Measurements from ENCODE around the gene OXA1L. TPM values are rescaled to one million over a fixed set of nuclear protein-coding genes. Genes with fewer than 3 reads are reported as not detected.
"Not testable (repeated sequence)": the region's sequence is repeated elsewhere in the genome, so short reads cannot be mapped to it uniquely, and the experiment has no call there.

Gene OXA1L
- polyA plus RNA-seq, 1 donor from 2014 or later, result 60.7 TPM

DNA sequence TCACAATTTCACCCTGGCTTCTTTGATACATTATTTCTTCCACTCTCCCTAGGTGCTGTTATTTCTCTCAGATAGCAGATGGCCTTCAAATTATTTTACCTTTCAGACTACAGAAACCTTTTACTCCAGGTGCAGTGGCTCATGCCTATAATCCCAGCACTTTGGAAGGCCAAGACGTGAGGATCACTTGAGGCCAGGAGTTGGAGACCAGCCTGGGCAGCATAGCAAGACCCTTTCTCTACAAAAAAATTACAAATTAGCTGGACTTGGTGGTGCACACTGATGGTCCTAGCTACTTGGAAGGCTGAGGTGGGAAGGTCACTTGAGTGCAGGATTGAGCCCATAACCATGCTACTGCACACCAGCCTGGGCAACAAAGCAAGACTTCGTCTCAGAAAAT is 25.7 kb downstream of the OXA1L start:
- no peaks in the 10 kb centered on the region for H3K9me2 ChIP-seq (ENCODE audit: insufficient read depth, low read length)
- H3K4me2 ChIP-seq (ENCODE audit: low read length), result no peak overlapping the region
- no peak overlapping the region for H2AFZ ChIP-seq (ENCODE audit: low read depth, low read length)
- no peak overlapping the region for H3K4me3 ChIP-seq (ENCODE audit: low read length)
- no peaks in the 10 kb centered on the region for H3K9me3 ChIP-seq (ENCODE audit: low read length)
- TF ChIP-seq POLR2AphosphoS5 (IDR thresholded peaks at IDR 0.05), result no peak
- TF ChIP-seq RAD21 (conservative IDR thresholded peaks at IDR 0.05), result no peak
- TF ChIP-seq, protein P1, sequence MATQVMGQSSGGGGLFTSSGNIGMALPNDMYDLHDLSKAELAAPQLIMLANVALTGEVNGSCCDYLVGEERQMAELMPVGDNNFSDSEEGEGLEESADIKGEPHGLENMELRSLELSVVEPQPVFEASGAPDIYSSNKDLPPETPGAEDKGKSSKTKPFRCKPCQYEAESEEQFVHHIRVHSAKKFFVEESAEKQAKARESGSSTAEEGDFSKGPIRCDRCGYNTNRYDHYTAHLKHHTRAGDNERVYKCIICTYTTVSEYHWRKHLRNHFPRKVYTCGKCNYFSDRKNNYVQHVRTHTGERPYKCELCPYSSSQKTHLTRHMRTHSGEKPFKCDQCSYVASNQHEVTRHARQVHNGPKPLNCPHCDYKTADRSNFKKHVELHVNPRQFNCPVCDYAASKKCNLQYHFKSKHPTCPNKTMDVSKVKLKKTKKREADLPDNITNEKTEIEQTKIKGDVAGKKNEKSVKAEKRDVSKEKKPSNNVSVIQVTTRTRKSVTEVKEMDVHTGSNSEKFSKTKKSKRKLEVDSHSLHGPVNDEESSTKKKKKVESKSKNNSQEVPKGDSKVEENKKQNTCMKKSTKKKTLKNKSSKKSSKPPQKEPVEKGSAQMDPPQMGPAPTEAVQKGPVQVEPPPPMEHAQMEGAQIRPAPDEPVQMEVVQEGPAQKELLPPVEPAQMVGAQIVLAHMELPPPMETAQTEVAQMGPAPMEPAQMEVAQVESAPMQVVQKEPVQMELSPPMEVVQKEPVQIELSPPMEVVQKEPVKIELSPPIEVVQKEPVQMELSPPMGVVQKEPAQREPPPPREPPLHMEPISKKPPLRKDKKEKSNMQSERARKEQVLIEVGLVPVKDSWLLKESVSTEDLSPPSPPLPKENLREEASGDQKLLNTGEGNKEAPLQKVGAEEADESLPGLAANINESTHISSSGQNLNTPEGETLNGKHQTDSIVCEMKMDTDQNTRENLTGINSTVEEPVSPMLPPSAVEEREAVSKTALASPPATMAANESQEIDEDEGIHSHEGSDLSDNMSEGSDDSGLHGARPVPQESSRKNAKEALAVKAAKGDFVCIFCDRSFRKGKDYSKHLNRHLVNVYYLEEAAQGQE (IDR thresholded peaks at IDR 0.05; ENCODE audit: borderline replicate concordance), result no peak
- TF ChIP-seq SMC3 (conservative IDR thresholded peaks at IDR 0.05; ENCODE audit: poor library complexity), result no peak
- TF ChIP-seq TAF1 (IDR thresholded peaks at IDR 0.05; ENCODE audit: low read depth), result no peak
- no peak for TF ChIP-seq EP300 (conservative IDR thresholded peaks at IDR 0.05; ENCODE audit: poor library complexity, severe bottlenecking)
- TF ChIP-seq, protein P2, sequence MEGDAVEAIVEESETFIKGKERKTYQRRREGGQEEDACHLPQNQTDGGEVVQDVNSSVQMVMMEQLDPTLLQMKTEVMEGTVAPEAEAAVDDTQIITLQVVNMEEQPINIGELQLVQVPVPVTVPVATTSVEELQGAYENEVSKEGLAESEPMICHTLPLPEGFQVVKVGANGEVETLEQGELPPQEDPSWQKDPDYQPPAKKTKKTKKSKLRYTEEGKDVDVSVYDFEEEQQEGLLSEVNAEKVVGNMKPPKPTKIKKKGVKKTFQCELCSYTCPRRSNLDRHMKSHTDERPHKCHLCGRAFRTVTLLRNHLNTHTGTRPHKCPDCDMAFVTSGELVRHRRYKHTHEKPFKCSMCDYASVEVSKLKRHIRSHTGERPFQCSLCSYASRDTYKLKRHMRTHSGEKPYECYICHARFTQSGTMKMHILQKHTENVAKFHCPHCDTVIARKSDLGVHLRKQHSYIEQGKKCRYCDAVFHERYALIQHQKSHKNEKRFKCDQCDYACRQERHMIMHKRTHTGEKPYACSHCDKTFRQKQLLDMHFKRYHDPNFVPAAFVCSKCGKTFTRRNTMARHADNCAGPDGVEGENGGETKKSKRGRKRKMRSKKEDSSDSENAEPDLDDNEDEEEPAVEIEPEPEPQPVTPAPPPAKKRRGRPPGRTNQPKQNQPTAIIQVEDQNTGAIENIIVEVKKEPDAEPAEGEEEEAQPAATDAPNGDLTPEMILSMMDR (IDR thresholded peaks at IDR 0.05; ENCODE audit: poor library complexity, severe bottlenecking), result no peak
- TF ChIP-seq EZH2 (IDR thresholded peaks at IDR 0.05; ENCODE audit: borderline replicate concordance, insufficient read depth, low read length, poor library complexity, severe bottlenecking), result no peak
- TF ChIP-seq MXI1 (conservative IDR thresholded peaks at IDR 0.05; ENCODE audit: poor library complexity, severe bottlenecking), result no peak
- H3K27ac ChIP-seq (ENCODE audit: low read length), result no peak overlapping the region
- H4K20me1 ChIP-seq (ENCODE audit: insufficient read depth), result no peaks in the 10 kb centered on the region
- H3K79me2 ChIP-seq (replicated peaks; ENCODE audit: insufficient read depth, low read length), result no peaks in the 10 kb centered on the region
- no peaks in the 10 kb centered on the region for H3F3A ChIP-seq (ENCODE audit: insufficient read depth, low read length, poor library complexity, severe bottlenecking)
- no peaks in the 10 kb centered on the region for H3K27me3 ChIP-seq (ENCODE audit: insufficient read depth, low read depth, low read length)
- H3K9ac ChIP-seq (ENCODE audit: low read length), result no peak overlapping the region
- no peaks in the 10 kb centered on the region for H3K36me3 ChIP-seq (ENCODE audit: insufficient read depth, low read length)

DNA sequence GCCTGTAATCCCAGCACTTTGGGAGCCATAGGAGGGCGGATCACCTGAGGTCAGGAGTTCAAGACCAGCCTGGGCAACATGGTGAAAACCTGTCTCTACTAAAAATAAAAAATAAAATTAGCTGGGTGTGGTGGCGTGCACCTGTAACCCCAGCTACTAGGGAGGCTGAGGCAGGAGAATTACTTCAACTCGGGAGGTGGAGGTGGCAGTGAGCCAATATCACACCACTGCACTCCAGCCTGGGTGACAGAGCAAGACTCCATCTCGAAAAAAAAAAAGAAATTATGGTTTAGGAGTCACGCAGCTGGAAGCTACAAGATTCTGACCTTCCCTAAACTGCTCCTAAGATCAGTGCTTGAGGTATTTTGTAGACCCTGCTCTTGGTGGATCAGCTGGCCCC is 27.1 kb downstream of the OXA1L start:
- not testable (repeated sequence) for H3K9me3 ChIP-seq (ENCODE audit: low read length); H3F3A ChIP-seq (ENCODE audit: insufficient read depth, low read length, poor library complexity, severe bottlenecking); H3K9me2 ChIP-seq (ENCODE audit: insufficient read depth, low read length); H3K9ac ChIP-seq (ENCODE audit: low read length); H3K27ac ChIP-seq (ENCODE audit: low read length); H3K4me2 ChIP-seq (ENCODE audit: low read length); H3K36me3 ChIP-seq (ENCODE audit: insufficient read depth, low read length); H4K20me1 ChIP-seq (ENCODE audit: insufficient read depth); H2AFZ ChIP-seq (ENCODE audit: low read depth, low read length); H3K27me3 ChIP-seq (ENCODE audit: insufficient read depth, low read depth, low read length); H3K79me2 ChIP-seq (replicated peaks; ENCODE audit: insufficient read depth, low read length); H3K4me3 ChIP-seq (ENCODE audit: low read length)

DNA sequence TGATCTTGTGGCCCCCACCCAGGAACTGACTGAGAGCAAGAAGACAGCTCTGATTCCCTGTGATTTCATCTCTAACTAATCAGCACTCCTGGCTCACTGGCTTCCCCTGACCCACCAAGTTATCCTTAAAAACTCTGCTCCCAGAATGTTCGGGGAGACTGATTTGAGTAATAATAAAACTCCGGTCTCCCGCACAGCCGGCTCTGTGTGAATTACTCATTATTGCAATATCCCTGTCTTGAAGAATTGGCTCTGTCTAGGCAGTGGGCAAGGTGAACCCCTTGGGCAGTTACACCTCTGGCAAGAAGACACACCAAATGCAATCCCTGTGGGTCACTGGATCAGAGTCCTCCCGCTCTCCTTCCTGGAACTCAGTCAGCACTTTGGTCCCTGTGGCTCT is 27.5 kb downstream of the OXA1L start:
- no peaks in the 10 kb centered on the region for H3F3A ChIP-seq (ENCODE audit: insufficient read depth, low read length, poor library complexity, severe bottlenecking)
- H3K27ac ChIP-seq (ENCODE audit: low read length), result no peak overlapping the region
- no peak overlapping the region for H3K4me3 ChIP-seq (ENCODE audit: low read length)
- TF ChIP-seq, protein P2 (IDR thresholded peaks at IDR 0.05; ENCODE audit: poor library complexity, severe bottlenecking), result no peak
- TF ChIP-seq, protein P1 (IDR thresholded peaks at IDR 0.05; ENCODE audit: borderline replicate concordance), result no peak
- no peak overlapping the region for H3K9ac ChIP-seq (ENCODE audit: low read length)
- no peaks in the 10 kb centered on the region for H4K20me1 ChIP-seq (ENCODE audit: insufficient read depth)
- H2AFZ ChIP-seq (ENCODE audit: low read depth, low read length), result no peak overlapping the region
- no peaks in the 10 kb centered on the region for H3K9me2 ChIP-seq (ENCODE audit: insufficient read depth, low read length)
- no peaks in the 10 kb centered on the region for H3K79me2 ChIP-seq (replicated peaks; ENCODE audit: insufficient read depth, low read length)
- no peak overlapping the region for H3K4me2 ChIP-seq (ENCODE audit: low read length)
- no peaks in the 10 kb centered on the region for H3K9me3 ChIP-seq (ENCODE audit: low read length)
- no peaks in the 10 kb centered on the region for H3K27me3 ChIP-seq (ENCODE audit: insufficient read depth, low read depth, low read length)
- no peaks in the 10 kb centered on the region for H3K36me3 ChIP-seq (ENCODE audit: insufficient read depth, low read length)
